ENCODE data around the gene TLR10.

The TLR10 gene

DNA sequence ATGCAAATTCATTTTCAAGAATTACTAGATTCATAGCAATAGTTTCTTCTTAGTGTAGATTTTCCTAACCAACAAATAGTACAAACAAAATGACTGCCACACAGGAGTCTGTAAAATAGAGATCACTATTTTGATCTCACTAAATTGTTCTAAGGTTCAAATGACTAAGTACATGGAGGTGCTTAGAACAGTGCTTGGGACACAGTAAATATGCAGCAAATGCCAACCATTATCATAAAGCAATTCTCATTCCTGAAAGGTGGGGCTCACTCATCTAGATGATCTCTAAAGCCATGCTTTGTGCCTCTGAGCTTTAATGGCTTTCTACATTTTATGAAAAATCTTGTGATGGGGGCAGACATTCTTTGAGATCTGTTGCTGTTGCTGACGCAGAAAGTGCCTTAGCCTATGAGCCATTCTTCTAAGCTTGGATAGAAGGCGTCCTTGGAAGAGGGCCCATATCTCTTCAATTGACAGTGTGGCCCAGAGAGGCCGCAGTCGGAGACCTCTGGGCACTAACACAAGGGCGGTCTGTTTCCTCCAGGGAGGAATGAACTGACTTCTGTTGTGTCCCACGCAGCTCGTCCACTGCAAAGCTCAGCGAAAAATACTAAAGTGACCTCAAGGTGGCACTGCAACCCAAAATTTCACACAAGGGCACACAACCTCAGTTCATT, 23.5 kb downstream of the TLR10 start:
- peak; percentile 49 for DNase-seq (ENCODE audit: low spot score)
- peak; percentile 46 for TF ChIP-seq CTCF (IDR thresholded peaks at IDR 0.05; ENCODE audit: extremely low read depth, missing control alignments)

DNA sequence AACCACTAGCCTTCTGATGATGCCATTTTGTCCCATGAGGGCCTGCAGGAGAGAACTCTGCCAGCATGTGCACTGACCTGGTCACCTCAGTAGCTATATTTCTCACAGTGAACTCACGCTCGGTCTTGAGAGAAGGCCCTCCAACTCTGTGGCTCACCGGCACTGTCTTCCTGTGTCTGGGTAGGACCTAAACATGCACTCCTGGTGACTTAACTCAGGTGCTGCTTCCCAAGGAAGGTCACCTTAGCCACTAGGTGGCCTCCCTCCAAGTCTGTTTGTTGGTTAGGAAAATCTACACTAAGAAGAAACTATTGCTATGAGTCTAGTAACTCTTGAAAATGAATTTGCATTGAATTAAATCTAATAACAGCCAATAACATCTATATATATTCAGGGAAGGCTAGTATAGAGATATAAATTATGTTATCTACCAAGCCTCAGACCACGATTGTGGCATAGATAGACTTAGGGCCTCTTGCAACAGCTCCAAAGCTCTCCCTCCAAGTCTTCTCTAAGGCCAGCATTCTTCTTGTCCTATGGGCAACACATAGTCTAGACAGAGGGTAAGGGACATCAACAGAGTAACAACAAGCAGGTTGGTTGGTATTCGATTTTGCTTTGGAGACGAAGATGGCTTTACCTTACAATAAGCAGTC, 24.7 kb downstream of the TLR10 start:
- TF ChIP-seq CTCF (IDR thresholded peaks at IDR 0.05; ENCODE audit: extremely low read depth, missing control alignments) = peak; percentile 44
- no peak for DNase-seq (ENCODE audit: low spot score)

DNA sequence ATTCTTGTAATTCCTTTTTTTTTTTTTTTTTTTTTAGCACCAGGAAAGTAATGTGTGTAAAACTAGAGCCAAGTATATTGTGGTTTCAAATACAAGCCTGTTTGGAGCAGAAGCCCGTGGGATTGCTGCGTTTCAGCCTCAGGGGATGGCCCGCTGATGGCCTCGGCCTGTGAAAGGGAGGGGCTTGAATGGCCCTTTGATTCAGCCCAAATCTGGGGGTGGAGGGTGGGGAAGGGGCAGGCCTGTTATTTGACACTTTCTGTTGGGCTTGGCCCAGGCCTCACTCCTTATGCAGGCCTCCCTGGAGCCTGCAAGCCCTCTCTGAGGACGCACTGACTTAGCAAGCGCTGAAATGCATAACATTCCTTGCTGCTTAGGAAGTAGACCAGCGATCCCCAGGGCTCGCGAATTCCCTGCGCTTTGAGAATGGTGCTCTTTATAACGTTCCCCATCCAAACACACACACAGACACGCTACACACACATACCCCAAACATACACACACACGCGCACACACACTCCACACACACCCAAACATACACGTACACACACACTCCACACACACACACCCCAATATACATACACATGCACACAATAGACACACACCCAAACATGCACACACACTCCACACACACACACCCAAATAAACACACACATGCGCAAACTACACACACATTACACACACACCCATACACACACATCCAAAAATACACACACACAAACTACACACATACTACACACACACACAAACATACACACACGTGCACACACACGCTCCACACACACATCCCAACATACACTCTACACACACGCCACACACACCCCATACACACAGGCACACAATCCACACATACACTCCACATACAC, 29.6 kb downstream of the TLR10 start:
- no peak for DNase-seq (ENCODE audit: low spot score)
- TF ChIP-seq CTCF (IDR thresholded peaks at IDR 0.05; ENCODE audit: extremely low read depth, missing control alignments) = no peak

GRCh38 chr4:38752372-38752940, 30.3 kb downstream of the TLR10 start:
- peak; percentile 58 for DNase-seq (ENCODE audit: low spot score)
- no peak for TF ChIP-seq CTCF (IDR thresholded peaks at IDR 0.05; ENCODE audit: extremely low read depth, missing control alignments)

- TF ChIP-seq CTCF (IDR thresholded peaks at IDR 0.05; ENCODE audit: extremely low read depth, missing control alignments) = no peak
- no peak for DNase-seq (ENCODE audit: low spot score)
These were observed 31.3 kb downstream of the TLR10 start for GRCh38 chr4:38751341-38752010.

GRCh38 chr4:38749336-38749735, 33.5 kb downstream of the TLR10 start:
- no peak for TF ChIP-seq CTCF (IDR thresholded peaks at IDR 0.05; ENCODE audit: extremely low read depth, missing control alignments)
- no peak for DNase-seq (ENCODE audit: low spot score)
